ENCODE results near the gene HSPBP1. TPM values are rescaled to one million over a fixed set of nuclear protein-coding genes. Genes with fewer than 3 reads are reported as not detected.
A peak's percentile ranks its signal among the peaks of the same experiment; 100 is the strongest.
"Not testable (repeated sequence)": the region's sequence is repeated elsewhere in the genome, so short reads cannot be mapped to it uniquely, and the experiment has no call there.

Gene HSPBP1, protein sequence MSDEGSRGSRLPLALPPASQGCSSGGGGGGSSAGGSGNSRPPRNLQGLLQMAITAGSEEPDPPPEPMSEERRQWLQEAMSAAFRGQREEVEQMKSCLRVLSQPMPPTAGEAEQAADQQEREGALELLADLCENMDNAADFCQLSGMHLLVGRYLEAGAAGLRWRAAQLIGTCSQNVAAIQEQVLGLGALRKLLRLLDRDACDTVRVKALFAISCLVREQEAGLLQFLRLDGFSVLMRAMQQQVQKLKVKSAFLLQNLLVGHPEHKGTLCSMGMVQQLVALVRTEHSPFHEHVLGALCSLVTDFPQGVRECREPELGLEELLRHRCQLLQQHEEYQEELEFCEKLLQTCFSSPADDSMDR
- total RNA-seq (2022) (72.0 and 72.8 TPM in 2 replicates), Bru-seq, nascent RNA (percentile 70 among the genes with signal in this experiment), BruChase-seq, experiment 1, labeled RNA remaining after a 6-hour chase (percentile 83 among the genes with signal in this experiment), BruChase-seq, experiment 2, labeled RNA remaining after a 2-hour chase (percentile 84 among the genes with signal in this experiment)
- long read RNA-seq, transcript HSPBP1-202 (8 exons, 1,572 nt) = major isoform, 102 of 183 reads
- long read RNA-seq, transcript HSPBP1-206 (7 exons, 1,449 nt) = minor isoform, 6 of 183 reads
- long read RNA-seq, partial matches to known transcripts = 12 of 183 reads
- long read RNA-seq, other reads (novel, unspliced or antisense) = 62 of 183 reads

DNA sequence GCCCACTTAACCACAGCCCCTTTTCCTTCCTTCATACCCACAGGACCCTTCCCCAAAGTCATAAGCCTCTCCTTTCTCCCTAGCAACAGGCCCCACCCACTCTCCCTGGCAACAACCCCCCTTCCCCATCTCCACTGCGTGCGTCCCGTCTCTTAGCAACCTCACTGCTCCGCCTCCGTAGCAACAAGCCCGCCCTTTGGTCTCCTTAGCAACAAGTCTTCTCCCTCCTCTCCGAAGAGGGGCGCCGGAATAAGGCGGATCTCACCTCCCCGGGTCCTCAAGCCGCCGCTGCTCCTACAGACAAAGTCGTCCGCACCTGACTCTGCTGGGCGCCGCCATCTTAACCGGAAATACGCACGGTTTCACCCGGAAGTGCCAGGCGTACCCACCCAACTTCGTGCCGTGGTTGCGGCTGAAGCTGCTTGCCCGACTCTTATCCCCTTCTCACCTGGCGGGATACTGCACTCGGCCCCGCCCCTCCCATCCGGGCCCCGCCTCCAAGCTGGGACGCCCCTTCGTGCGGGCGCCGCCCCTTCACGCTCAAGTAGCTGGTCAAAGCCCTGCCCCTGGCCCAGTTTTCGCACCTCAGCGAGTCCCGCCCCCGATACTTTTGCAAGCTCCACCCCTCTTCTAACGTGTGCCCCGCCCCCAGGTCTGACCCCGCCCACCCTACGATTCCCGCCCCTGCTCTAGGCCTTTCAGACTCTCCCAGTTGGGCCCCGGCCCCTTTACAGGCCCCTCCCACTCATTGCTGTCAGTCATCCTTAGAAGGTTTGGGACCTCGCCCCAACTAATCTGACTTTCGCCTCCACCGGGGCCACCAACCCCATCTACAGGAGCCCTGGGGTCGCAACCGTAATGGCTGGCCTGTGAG lies at the start of gene HSPBP1:
Gene HSPBP1, minus strand, starts transcription at position 341 of the 874 bp plus-strand sequence. CDS start 502 bp downstream, outside the sequence.
- peak; percentile 99 for DNase-seq
- CTCF ChIA-PET = interaction anchor here (0.6 to 1.2 kb wide), 9 partner anchors 18 to 157 kb away, joined by 3 to 8 read pairs (median 3); partner anchors contain the start of genes DNAAF3, KMT5C, PTPRH and TMEM238
- Mint-ChIP-seq H3K27me3 (ENCODE audit: unreplicated experiment) (peaks cover 32% of the 10 kb centered on the region), H3K4me1 (ENCODE audit: low read depth, unreplicated experiment) (peaks cover 22% of the 10 kb centered on the region), H3K36me3 (ENCODE audit: insufficient read depth, unreplicated experiment) (peaks cover 52% of the 10 kb centered on the region), H3K4me3 (ENCODE audit: low read depth, unreplicated experiment) (peak within 1 kb of the TSS; percentile 95), H3K27ac (ENCODE audit: unreplicated experiment) (peak within 1 kb of the TSS; percentile 98), H3K9me3 (ENCODE audit: low read depth, unreplicated experiment) (no peaks in the 10 kb centered on the region)
- intact Hi-C loops (cut with micrococcal nuclease; ENCODE audit: unreplicated experiment) = no loop called here
- TF ChIP-seq, protein P1, sequence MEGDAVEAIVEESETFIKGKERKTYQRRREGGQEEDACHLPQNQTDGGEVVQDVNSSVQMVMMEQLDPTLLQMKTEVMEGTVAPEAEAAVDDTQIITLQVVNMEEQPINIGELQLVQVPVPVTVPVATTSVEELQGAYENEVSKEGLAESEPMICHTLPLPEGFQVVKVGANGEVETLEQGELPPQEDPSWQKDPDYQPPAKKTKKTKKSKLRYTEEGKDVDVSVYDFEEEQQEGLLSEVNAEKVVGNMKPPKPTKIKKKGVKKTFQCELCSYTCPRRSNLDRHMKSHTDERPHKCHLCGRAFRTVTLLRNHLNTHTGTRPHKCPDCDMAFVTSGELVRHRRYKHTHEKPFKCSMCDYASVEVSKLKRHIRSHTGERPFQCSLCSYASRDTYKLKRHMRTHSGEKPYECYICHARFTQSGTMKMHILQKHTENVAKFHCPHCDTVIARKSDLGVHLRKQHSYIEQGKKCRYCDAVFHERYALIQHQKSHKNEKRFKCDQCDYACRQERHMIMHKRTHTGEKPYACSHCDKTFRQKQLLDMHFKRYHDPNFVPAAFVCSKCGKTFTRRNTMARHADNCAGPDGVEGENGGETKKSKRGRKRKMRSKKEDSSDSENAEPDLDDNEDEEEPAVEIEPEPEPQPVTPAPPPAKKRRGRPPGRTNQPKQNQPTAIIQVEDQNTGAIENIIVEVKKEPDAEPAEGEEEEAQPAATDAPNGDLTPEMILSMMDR (IDR thresholded peaks at IDR 0.05; ENCODE audit: unreplicated experiment) = no peak
- no TSS peak for BruUV-seq (replicated peaks)

DNA sequence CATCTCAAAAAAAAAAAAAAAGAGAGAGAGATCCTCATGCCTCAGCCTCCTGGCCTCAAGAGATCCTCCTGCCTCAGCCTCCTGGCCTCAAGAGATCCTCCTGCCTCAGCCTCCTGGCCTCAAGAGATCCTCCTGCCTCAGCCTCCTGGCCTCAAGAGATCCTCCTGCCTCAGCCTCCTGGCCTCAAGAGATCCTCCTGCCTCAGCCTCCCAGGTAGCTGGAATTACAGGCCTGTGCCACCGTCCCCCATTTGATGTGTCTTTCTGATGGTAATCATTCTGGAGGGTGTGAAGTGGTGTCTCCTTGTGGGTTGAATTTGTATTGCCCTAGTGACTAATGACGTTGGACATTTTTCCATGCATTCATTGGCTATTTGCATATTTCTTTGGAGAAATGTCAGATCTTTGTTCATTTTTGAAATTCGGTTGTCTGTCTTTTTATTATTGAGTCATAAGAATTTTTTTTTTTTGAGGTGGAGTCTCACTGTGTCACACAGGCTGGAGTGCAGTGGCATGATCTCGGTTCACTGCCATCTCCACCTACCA lies 48.9 kb upstream of the HSPBP1 start:
- H3K9me3 Mint-ChIP-seq (ENCODE audit: low read depth, unreplicated experiment); H3K27me3 Mint-ChIP-seq (ENCODE audit: unreplicated experiment); intact Hi-C loops (cut with micrococcal nuclease; ENCODE audit: unreplicated experiment); H3K36me3 Mint-ChIP-seq (ENCODE audit: insufficient read depth, unreplicated experiment); BruUV-seq (replicated peaks); H3K4me3 Mint-ChIP-seq (ENCODE audit: low read depth, unreplicated experiment): not testable (repeated sequence)
- H3K27ac Mint-ChIP-seq (ENCODE audit: unreplicated experiment) = peak overlapping the region; percentile 35
- peak; percentile 34 for DNase-seq
- H3K4me1 Mint-ChIP-seq (ENCODE audit: low read depth, unreplicated experiment) = peaks cover 15% of the 10 kb centered on the region
- CTCF ChIA-PET = interaction anchor here (0.7 to 1.3 kb wide), 2 partner anchors 16 to 55 kb away, joined by 4 to 5 read pairs; partner anchors contain the start of gene TMEM238

DNA sequence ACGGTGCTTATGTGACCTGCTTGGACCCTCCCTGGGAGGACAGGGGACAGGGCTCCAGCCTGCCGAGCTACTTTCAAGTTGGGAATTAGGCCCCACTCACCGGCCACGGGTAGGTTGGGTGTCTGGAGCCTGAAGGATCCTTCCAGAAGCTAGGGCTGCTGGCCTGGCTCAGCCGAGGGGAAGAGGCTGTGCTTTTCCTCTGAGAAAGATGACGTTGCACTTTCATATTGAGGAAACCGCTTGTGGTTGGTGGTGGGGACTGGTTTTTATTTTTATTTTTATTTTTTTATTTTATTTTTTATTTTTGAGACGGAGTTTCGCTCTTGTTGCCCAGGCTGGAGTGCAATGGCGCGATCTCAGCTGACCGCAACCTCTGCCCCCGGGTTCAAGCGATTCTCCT lies 45.3 kb upstream of the HSPBP1 start, which contains the start of gene TMEM150B:
Gene TMEM150B, minus strand, starts transcription at position 170 of the 400 bp plus-strand sequence. CDS start 4,305 bp downstream, outside the sequence.
- TF ChIP-seq, protein P1 (IDR thresholded peaks at IDR 0.05; ENCODE audit: unreplicated experiment) = no peak
- BruUV-seq (replicated peaks) = no TSS peak
- Mint-ChIP-seq H3K9me3 (ENCODE audit: low read depth, unreplicated experiment) (no peaks in the 10 kb centered on the region), H3K27me3 (ENCODE audit: unreplicated experiment) (peaks cover 17% of the 10 kb centered on the region), H3K27ac (ENCODE audit: unreplicated experiment) (no peak within 1 kb of the TSS), H3K36me3 (ENCODE audit: insufficient read depth, unreplicated experiment) (no peaks in the 10 kb centered on the region), H3K4me1 (ENCODE audit: low read depth, unreplicated experiment) (peaks cover 18% of the 10 kb centered on the region), H3K4me3 (ENCODE audit: low read depth, unreplicated experiment) (no peak within 1 kb of the TSS)
- CTCF ChIA-PET = no interaction called here
- no peak for DNase-seq
- intact Hi-C loops (cut with micrococcal nuclease; ENCODE audit: unreplicated experiment) = no loop called here

DNA sequence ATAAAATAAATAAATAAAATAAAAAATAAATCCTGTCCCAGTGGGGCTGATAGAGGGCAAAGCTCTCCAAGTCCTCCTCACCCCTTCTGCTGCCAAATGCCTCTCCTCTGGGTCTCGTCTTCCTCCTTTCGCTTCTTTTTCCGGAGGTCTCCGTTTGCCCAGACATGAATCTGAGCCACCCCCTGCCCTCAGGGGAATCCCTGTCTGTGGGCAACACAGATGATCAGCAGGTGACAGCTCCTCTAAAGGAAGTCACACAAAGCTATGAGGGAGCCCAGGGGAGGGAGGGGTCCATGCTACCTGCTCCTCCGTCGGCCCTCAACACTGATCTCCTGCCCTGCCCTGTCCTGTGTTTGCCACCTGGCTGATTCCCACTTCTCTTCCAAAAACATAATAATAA lies 44.8 kb upstream of the HSPBP1 start:
- DNase-seq = no peak
- no peaks in the 10 kb centered on the region for H3K36me3 Mint-ChIP-seq (ENCODE audit: insufficient read depth, unreplicated experiment)
- TF ChIP-seq, protein P1 (IDR thresholded peaks at IDR 0.05; ENCODE audit: unreplicated experiment) = no peak
- CTCF ChIA-PET = no interaction called here
- no peak overlapping the region for H3K4me3 Mint-ChIP-seq (ENCODE audit: low read depth, unreplicated experiment)
- H3K27ac Mint-ChIP-seq (ENCODE audit: unreplicated experiment) = no peak overlapping the region
- BruUV-seq (replicated peaks) = no TSS peak
- H3K9me3 Mint-ChIP-seq (ENCODE audit: low read depth, unreplicated experiment) = no peaks in the 10 kb centered on the region
- H3K4me1 Mint-ChIP-seq (ENCODE audit: low read depth, unreplicated experiment) = peaks cover 18% of the 10 kb centered on the region
- intact Hi-C loops (cut with micrococcal nuclease; ENCODE audit: unreplicated experiment) = no loop called here
- H3K27me3 Mint-ChIP-seq (ENCODE audit: unreplicated experiment) = peaks cover 17% of the 10 kb centered on the region
